DMS53 (cell line): ENCODE data around the gene PAQR7.
A peak's percentile ranks its signal among the peaks of the same experiment; 100 is the strongest.

Experiments
- DNase-seq: peaks from one replicate; lab custom pipeline; 2025; lab: John Stamatoyannopoulos, UW

PAQR7 gene

DNA sequence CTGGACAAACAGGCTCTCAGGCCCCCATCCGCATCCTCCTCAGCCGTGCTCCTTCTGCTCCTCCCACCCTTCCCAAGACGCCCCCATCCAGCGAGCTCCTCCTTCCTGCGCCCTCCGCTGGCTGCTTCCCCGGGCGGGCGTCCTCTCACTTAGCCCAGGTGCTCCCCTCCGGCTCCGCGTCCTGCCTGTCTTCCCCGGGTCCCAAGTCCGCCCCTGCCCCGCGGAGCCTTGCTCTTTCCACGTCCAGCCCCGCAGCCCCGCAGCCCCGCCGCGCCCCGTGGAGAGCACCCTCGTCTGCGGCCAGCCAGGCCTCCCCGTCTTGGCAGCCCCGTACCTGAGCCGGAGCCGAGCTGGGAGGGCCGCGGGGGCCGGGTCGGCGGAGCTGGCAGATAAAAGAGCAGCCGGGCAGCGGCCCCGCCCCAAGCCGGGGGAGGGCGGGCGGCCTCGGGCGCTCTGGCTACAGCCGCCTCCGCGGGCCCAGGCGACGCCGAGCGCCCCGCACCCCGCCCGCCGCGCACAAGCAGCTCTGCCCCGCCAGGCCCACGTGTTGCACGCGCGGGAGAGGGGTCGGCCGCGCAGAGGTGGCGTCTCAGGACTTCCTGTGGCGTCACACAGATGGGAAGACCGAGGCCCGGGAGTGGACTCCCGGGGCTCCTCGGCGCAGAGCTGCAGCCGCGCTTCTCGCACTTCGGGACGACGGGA lies at the start of gene PAQR7:
Gene PAQR7, minus strand, starts transcription at position 555 of the 702 bp plus-strand sequence. CDS start 11,869 bp downstream, outside the sequence.
- DNase-seq = peak; percentile 90

DNA sequence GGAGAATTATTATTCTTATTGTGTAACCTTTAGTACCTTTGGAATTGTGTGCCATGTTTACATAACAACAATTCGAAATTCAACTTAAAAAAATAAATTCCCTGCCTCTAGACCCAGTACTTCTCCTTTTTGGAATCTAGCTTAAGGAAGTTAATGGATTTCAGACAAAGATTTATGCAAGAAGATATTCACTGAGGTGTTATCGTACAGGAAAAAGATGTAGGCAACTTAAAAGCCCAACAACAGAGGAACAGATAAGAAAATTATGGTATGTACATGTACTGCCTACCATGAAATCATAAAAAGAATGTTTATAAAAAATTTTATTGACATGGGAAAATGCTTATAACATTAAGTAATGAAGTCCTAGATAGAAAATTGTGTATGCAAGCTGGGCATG lies 48.9 kb upstream of the PAQR7 start:
- no peak for DNase-seq

DNA sequence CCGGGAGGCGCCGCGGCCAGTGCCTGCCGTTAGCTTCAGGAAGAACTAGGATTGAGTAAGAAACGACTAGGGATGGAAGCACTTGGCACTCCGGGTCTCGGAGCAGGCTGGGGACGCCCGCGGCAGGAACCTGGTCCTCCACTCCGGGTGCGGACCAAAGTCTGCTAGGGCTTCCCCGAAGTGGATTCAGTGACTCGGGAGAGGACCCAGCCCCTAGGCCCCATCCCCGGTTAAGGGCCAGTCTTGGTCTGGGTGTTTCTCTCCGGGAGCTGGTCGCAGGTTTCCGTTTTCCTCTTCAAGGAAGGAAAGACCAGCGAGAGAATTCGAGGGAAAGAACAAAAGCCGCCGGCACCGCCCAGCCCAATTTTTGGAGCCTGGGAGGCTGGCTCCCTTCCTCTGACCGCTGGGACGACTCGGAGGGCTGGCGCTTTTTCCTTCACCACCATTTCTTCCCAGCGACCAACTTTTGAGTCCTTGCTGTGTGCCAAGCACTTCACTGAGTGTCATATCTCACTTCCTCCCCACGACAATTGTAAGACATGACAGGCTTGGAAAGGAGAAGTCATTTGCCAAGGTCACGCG lies 47.6 kb upstream of the PAQR7 start:
- DNase-seq = peak; percentile 68

DNA sequence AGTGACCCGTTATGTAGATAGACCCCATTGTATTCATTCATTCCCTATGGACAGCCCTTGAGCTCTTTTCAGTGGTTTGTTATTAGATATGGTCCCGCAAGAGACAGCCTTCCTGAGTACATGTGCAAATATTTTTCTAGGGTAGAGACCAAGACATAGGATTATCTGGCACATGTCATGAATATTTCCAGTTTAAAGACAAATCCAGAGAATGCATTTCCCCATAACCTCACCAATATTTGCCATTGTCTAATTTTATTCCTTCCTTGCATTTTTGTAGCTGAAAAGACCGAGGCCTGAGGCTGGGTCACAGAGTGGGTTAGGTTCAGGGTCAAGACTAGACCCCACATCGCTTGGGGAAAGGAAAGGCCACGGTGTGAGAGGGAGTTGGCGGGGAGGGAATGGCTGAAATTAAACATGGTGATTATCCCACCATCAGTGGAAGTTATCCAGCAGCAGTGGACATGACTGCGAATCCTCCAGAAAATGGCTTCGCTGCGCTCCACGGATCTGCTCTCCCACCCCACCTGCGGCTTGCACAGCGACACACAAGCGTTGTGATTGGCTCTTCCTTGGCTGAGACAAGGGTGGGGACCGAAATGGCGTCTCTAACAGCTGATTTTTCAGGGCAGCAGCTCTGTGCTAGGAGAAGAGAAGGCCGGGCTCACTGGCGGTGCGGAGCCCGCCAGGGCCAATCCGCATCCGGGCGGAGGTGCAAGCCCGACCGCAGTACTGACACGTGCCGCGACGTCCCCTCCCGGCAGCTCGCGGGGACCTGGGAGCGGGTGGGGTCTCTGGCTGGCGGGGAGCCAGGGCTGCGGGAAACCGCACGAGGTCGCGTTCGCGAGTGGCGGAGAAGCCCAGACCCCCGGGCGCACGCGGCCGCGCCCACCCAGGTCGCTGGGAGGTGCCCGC lies 46.8 kb upstream of the PAQR7 start:
- peak; percentile 69 for DNase-seq

DNA sequence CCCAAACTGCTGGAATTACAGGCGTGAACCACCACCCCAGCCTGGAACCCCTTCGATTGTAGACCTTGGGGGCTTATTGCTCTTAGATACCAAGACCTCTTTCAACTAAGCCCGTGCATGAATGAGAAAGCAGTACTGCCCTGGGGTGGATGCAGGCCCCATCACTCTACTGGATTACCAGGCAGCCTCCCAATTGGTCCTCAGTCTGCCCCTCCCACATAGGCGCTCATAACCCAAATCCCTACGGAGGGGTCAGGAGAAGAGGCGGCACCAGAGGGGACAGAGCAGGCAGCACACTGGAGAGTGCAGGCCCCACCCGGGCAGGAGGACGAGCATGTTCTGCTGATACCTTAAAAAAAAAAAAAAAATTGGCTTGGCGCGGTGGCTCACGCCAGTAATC lies 43.1 kb upstream of the PAQR7 start:
- DNase-seq = no peak

GRCh38 chr1:25917996-25918395 lies 42.5 kb upstream of the PAQR7 start:
- DNase-seq = no peak

GRCh38 chr1:25916460-25916859 lies 41.0 kb upstream of the PAQR7 start:
- no peak for DNase-seq

DNA sequence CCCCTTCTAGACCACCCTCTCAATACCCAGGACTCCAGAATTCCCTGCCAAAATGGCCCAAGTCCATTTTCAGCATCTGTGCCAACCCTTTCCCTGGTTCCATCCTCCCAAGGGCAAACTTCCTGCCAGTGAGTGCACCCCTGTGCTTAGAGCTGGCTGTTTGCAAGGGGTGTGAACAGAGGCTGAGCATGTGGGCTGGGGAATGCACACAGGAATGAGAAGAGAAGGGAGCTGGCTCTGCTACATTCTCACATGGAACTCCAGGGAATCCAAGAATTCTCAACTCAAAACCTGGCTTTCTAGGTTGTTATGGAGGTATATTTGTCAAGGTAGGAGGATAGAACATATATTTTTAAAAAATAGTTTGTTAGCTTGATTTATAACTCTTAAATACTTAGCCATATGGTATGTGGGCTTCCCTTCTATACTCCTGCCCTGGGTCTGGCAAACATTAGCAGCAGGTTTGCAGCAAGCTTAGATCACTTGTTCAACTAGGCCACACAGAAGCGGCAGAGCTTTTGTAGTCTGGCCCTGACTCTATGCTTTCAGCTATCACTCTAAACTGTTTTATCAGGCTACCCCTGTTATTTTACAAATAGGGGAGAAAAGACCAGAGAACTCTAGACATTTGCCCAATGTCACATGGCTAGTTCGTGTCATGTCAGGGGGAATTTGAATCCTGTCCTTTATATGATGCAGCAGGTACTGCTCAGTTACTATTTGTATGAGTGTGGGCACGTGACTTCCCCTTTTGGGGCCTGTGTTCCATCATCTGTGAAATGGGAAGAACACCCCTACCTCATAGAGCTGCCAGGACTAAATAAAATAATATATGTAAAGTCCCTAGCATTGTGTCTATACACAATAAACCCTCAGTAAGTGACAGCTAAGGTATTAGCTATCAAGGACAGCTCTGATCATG lies 38.8 kb upstream of the PAQR7 start:
- no peak for DNase-seq

GRCh38 chr1:25913206-25913605 lies 37.7 kb upstream of the PAQR7 start:
- DNase-seq = no peak

- no peak for DNase-seq
These were observed 36.7 kb upstream of the PAQR7 start for GRCh38 chr1:25912076-25912831.

DNA sequence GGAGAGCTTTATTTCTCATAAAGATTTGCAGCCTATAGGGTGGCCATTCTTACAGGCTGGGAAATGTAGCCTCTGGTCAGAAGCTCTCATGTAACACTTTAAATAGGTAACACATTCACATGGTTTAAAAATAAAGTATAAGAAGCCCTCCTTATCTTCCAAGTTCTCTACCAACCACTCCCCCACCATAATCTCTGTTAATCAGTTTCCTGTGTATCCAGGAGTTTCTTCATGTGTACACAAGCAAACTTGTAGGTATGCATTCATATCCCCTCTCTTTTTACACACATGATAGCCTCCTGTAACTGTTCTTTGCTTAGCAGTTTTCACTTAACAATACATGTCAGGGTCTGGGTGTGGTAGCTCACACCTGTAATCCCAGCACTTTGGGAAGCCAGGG lies 35.7 kb upstream of the PAQR7 start:
- DNase-seq = no peak

- no peak for DNase-seq
These were observed 33.5 kb upstream of the PAQR7 start for GRCh38 chr1:25909040-25909439.

GRCh38 chr1:25908161-25908560 lies 32.7 kb upstream of the PAQR7 start:
- no peak for DNase-seq

DNA sequence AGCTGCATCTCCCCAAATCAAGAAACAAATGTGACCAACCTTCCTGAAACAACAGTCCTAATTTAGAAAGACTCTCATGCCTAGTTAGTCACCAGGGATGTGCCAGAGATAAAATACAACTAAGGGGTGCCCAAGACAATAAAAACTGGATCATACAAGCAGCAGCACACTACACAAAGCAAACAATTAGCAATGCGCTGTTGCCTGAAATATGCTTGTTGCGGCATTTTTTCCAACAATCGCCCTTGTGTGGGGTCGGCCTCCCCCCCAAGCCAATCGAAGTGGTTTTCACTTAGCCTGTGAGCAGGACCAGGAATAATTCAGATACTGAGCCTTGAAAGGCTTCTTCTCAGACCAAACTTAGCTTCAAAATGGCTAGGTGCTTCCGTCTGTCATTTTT lies 32.1 kb upstream of the PAQR7 start:
- DNase-seq = no peak

DNA sequence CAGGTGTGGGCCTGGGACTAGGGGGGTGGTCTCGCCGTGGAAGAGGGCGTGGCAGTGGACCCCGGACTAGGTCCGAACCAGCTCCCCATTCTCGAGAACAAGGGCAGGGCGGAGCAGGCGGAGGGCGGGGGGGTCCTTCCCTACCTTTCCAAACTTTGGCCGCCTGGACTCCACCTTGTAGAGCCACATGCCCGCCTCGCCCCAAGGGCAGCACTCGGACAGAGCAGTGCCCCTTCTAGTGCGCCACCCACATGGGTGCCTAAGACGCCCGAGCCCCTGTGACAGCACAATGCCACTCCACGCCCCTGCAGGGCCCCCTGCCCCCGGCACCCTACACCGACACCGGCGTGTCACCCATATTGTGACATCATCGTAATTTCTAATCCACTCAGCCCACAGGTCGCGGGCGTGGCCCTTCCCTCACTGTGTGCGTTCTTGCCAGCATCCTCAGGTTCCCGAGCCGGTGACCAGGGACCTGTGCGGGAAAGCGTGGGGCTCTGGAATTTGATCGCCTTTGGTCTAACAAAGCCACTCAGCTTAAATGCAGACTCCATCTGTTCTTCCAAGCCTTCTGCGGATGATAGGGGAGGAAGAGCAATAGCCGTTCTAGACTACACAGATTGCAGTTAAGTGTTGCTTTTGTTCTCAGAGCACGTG lies 31.3 kb upstream of the PAQR7 start:
- peak; percentile 81 for DNase-seq

- peak; percentile 98 for DNase-seq
These were observed 30.5 kb upstream of the PAQR7 start, which contains the start of gene STMN1 for GRCh38 chr1:25905680-25906643. TSS of gene STMN1 (minus strand) at chr1:25906419. CDS start at chr1:25904676, 1,743 bp downstream.

GRCh38 chr1:25904943-25905679 lies 29.6 kb upstream of the PAQR7 start:
- peak; percentile 96 for DNase-seq

DNA sequence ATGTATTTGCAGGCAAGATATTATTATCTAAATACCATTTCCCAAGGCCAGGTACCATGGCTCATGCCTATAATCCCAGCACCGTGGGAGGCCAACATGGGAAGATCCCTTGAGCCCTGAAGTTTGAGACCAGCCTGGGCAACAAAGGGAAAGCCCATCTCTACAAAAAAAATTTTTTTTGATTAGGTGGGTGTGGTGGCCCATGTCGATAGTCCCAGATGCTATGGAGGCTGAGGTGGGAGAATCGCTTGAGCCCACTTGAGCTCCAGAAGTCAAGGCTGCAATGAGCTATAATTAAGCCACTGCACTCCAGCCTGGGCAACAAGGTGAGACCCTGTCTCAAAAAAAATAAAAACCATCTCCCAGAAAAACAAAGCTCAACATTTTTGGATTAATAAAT lies 28.5 kb upstream of the PAQR7 start:
- no peak for DNase-seq
